ENCODE measurements around the gene PPP1R15B.

- no peak for TF ChIP-seq CTCF (IDR thresholded peaks at IDR 0.05 in 2 of 3, conservative IDR thresholded peaks at IDR 0.05 in 1 of 3; ENCODE audit: control insufficient read depth in 2 of 3, extremely low read depth in 1 of 3, insufficient read depth in 1 of 3, low read depth in 3 of 3, low read length in 3 of 3)
- TF ChIP-seq RAD51 (IDR thresholded peaks at IDR 0.05): no peak
- TF ChIP-seq SMAD1 (IDR thresholded peaks at IDR 0.05; ENCODE audit: low read depth, partially characterized antibody): no peak
- no peak for TF ChIP-seq GABPA (IDR thresholded peaks at IDR 0.05; ENCODE audit: low read depth)
- TF ChIP-seq RB1 (IDR thresholded peaks at IDR 0.05; ENCODE audit: borderline replicate concordance): no peak
Measured at GRCh38 chr1:204459706-204460105, 48.1 kb upstream of the PPP1R15B start.

Data from GM12878 (cell line).